HG03039 (cell line): ENCODE data around the gene ALDH1L2.
A peak's percentile ranks its signal among the peaks of the same experiment; 100 is the strongest.

Experiments
- ATAC-seq: cut with Tn5 transposase; IDR thresholded peaks from one replicate; pipeline ENCODE4 v1.9.1; 2021; ENCODE audit warnings: mild to moderate bottlenecking, moderate library complexity; ENCODE audit not compliant: unreplicated experiment

The ALDH1L2 gene

DNA sequence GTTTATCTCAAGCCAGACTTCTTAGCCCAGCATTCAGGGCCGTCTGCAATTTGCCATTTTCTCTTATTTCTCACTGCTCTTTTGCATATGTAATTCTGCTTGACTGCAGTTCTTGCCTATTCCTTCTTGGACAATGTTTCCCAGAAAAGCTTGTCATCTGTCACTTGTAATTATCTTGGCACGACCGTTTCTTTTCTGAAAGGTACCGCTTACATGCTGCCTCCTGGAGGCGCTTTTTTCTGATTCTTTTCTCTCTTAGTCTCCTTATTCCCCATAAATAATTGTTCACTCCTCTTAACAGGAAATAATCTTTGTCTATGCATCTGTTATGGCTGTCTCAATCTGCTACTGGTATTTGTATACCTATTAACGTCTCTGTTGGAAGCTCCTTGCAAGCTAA lies 1.2 kb upstream of the ALDH1L2 start:
- no peak for ATAC-seq

DNA sequence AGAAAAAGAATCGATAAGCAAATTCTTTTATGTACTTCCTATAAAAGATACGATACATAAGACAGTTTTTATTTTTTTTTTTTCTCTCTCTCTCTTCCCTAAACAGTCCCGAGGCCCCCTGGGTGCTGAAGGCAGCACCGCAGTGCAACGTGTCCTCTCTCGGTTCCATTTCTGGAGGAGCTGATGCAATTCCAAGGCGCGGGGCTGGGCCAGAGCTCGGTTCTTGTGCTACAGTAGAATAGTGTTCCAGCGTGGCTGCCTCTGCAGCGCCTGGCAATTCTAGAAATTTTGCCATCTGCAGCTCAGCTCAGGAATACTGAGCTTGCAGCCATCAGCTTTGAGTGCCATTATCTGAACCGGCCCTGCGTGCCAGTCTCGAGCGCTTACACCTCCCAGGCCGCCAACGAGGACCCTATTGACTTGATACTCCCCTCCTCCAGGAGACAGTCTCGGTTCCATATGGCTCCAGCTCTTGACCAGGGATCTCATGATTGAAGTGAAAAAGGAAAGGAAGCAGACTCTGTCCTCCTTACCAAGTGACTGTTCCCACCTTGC lies 630 bp downstream of the ALDH1L2 start:
- peak; percentile 39 for ATAC-seq

DNA sequence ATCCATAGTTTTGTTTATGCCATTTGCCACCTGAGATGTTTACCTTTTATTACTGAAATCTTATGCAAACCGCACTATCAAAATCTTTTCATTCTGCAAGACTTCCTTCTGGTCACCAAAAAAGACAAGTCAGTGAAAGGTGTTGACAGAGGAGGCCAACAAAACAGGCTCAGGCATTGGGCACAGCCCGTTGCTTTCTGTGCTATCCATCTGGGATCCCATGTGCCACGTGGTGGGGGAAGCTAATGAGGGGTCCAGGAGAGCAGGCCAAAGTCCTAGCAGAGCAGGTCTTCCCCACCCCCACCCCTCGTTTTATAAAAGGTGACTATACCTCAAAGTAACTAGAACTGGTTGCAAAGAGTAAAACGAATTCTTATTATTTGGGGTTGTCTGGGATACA lies 1.2 kb downstream of the ALDH1L2 start:
- no peak for ATAC-seq

DNA sequence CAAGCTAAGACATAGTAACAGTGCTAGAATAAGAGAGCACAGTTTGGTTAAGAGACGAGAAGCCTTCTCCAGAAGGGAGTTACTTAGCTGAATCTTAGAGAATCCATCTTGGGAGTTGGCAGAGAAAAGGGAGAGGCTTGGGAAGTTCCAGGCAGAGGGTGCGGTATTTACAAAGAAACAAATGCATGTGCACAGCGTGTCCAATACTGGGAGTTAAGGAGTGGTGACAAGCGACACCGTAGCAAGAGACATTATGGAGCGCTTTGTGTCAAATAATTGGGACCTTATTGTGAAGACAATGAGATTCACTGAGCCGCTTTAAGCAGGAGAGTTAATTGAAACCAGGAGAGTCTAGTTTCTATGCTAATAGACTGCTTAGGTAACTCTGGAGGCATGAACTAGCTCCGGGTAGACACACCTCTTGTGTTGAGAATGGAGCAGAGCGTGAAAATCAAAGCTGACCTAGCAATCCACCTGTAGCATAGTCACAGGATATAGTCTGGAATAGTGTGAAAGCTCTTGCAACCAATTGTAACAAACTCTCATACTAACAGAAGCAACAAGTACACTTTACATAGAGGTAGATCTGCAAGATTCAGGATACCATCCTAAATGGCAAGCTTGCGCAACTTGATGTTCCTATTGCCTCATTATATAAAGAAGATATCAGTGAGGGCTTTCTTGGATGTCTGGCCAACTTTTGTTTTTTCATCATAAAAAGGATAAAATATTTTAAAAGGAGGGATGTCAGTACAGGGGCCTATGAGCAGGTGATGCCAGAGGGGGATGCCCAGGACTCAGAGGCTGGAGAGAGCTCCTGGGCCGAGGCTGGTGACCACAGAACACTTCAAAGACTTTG lies 5.3 kb downstream of the ALDH1L2 start:
- no peak for ATAC-seq

DNA sequence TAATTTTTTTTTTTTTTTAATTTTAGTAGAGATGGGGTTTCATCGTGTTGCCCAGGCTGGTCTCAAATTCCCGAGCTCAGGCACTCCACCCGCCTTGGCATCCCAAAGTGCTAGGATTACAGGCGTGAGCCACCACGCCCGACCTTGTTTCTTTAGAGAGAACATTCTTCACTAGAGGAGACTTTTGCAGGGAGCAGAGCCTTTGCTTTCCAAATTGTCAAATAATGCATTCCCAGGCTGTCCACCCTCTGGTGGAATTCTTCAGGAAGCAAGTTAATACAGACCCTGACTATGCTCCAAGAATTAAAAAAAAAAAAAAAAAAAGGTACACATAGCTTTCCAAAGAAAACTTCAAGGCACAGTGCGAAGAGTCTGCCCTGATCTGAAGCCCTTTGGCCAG lies 6.8 kb downstream of the ALDH1L2 start:
- no peak for ATAC-seq

DNA sequence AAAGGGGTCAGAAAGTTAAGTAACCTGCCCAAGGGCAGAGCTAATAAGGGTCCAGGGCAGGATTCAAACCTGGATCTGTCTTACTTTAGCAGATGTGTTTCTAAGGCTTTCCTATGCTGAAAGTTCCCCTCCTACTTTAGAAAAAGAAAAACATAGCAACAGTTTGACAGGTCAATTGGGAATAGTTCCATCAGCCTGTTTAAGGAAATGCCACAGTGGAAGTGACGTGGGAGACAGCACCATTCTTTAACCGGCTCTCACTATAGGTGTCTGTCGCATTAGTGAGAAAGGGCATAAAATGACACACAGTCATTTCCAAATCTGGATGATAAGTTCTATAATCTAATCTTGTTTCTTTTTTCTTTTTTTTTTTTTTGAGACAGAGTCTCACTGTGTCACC lies 7.3 kb downstream of the ALDH1L2 start:
- no peak for ATAC-seq

DNA sequence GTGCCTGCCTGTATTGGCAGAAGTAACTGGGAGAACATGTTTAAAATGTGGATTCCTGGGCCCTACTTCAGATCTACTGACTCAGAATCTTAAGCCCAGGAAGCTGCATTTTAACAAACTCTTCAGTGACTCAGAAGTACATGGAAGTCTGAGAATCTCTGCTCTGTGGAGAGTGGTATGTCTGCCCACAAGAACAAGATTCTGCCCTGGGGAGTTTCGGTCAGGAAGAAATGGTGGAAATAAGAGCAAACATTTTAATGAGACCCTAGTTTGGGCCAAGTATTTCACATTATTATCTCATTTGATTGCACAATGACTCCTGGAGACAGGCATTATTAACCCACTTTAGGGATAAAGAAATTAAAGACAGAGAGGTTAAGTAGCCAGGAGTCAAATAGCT lies 8.2 kb downstream of the ALDH1L2 start:
- no peak for ATAC-seq

DNA sequence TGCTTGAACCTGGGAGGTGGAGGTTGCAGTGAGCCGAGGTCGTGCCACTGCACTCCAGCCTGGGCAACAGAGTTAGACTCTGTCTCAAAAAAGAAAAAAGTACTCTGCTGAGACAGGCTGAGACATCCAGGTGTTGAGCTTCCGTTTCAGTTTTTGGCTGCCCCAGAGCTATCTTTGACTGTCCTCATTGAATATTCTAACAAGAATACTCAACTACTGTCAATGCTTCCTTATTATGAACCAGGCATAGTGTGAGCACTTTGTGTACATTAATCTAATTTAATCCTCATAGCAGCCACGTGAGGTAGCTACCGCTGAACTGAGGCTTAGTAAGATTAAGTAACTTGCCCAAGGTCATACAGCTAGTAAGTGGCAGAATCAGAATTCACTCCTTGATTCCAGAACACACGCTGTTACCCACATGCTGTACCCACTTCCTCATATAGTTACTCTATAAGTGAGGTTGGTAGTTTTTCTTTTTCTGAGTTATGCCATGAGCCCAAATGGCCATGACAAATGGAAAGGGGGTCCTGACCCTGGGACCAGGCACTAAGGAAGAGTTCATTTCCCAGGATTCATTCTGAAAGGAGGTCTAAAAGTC lies 11.3 kb downstream of the ALDH1L2 start:
- ATAC-seq = no peak

DNA sequence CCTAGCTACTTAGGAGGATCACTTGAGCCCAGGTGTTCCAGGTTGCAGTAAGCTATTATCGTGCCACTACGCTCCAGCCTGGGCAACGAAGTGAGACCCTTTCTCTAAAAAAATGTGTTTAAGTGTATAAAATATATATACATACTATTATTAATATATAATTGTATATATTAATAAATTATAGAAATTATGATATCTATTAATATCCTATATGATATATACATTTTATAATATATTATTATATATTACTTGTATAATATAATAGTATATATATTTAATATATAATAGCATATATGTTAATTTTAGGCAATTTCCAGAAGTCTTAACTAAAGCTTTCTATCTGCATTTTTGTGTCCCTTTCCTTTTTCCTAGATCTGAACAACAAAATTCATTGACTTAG lies 12.3 kb downstream of the ALDH1L2 start:
- ATAC-seq = no peak

DNA sequence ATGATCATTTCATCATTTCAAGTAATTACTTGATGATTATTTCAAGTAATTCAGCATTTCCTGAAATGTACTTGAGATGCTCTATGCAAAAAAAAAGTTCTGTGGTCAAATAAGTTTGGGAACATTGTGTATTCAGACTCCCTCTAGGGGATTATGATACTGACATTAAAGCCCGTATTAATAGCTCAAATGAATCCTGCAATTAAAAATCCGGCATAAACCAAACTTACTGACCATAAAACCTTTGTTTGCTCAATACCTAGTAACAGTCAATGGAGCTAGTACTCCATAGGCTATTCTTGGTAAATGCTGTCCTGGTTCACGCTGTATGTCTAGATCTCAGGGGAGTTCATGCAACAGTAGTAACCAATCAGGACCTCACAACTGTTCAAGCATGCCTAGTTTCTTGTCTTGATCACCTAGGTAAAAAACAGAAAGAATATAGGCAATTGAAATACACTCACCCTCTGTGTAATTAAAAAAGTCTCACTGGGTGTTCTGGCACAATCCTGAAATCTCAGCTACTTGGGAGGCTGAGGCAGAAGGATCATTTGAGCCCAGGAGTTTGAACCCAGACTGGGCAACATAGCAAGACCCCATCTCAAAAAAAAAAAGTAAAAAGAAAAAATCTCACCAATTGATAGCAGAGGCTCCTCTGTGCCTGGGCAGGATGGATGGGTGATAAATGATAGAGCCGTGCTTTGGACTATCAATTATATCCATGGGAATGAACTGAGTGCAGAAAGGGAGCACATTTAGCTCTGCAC lies 14.1 kb downstream of the ALDH1L2 start:
- no peak for ATAC-seq

DNA sequence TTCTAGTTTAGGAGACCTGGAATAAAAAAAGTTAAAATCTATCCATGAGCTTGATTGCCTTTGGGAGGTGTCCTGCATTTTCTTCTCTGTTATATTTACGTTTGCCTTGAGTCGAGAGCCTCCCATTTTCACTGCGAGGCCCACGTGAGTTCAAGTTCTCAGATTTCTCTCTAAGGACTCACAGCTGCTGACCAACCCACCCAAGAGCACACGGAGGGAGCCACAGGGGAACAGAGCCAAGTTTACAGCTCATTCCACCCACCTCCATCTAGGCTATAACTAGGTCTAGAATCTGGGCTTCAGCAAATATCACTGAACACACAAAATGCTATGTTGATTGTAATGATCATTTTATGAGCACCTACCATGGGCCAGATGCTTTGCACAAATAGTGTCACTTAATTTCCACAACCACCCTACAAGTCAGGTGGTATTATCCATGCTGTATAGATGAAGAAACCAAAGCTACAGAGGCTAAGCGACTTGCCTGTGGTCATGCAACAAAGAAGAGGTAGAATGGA lies 16.7 kb downstream of the ALDH1L2 start:
- no peak for ATAC-seq

DNA sequence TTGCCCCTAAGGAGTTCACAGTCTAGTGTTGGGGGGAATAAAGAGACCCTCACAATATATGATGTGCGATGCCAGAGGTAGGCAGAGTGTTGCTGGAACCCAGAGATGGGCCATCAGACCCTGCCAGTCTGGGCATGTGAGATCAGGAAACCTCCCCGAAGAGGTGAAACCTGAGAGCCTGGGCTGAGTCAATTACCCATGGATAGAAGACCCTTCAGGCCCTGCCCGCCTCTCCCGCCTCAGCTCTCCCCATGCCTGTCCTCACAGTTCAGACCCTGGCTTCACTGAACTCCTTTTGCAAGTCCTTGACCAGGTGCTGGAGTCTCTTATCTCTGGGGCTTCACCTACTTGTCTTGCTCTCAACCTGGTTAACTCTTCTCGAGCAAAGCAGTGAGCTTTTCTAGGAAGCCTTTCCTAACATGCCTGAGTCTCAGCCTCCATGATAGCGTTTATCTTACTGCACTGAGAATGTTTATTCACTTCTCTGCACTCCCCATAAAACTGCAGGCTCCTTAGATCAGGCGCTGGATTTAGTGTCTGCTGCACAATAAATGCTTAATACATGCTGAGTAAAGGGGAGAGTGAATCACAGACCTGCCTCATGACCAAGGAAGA lies 19.6 kb downstream of the ALDH1L2 start:
- no peak for ATAC-seq

DNA sequence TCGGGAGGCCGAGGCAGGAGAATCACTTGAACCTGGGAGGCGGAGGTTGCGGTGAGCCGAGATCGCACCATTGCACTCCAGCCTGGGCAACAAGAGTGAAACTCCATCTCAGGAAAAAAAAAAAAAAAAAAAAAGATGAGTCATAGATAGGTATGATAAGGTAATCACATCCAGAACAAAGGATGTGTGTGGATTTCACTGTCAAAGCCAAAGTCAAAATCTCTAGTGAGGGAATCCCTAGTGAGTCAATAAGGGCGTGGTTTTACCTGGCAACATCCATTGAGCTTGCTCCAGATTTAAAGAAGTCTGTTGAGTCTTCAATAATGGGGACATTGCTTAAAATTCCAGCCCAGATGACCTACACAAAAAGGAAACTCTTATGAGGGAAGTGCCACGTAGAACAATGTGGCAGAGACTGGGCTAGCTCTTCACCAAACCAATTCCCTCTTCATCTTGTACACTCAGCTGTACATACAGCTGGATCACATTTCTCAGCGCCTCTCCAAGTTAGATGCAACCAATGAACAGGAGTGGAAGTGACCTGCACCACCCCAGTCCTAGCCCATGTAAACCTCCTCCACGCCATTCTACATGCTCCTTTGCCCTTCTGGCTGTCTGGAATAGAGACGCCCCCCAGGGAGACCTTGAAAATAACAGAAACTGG lies 23.4 kb downstream of the ALDH1L2 start:
- no peak for ATAC-seq

DNA sequence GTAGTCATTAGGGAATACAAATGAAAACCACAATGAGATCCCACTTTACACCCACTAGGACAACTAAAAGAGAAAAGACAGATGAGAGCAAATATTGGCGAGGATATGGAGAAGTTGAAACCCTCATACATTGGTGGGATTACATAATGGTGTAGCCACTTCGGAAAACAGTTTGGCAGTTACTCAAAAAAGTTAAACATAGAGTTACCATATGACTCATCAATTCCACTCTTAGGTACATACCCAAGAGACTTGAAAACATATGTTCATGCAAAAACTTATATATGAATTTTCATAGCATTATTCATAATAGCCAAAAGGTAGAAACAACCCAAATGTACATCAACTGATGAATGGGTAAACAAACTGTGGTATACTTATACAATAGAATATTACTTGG lies 27.1 kb downstream of the ALDH1L2 start:
- ATAC-seq = no peak

DNA sequence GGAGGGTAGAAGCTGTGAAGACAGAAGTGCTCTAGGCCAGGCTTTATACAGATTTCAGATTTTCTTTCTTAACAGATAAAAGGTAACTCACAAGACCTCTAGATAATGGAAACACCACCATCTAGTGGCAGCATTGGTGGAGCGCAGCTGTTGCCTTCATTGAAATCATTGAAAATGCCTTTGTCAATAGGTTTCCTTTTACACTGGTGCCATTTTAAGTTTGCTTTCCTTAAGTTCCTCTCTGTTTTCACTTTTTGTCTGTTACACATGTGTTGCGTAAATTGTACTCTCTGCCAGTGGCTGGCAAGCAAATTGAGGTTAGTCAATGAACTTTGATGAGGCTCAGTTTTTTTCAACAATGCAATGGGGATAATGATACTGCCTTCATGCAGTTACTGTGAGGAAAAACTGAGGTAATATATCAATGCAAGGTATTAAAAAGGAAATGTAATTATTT lies 31.1 kb downstream of the ALDH1L2 start:
- ATAC-seq = no peak

DNA sequence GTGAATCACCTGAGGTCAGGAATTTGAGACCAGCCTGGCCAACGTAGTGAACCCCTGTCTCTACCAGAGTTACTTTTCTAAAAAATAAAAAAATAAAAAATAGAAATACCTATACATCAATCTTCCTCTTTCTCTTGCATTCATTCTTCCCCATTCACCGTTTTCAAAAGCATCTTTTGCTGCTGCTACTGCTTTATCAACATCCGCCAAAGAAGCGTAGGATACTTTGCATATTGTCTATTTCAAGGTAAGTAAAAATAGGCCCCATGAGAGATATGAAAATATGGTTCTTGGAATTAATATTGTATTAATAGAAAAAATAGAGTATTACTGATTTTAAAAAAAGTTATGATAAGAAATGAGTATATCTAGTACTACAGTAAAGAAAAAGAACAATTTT lies 32.3 kb downstream of the ALDH1L2 start:
- no peak for ATAC-seq

DNA sequence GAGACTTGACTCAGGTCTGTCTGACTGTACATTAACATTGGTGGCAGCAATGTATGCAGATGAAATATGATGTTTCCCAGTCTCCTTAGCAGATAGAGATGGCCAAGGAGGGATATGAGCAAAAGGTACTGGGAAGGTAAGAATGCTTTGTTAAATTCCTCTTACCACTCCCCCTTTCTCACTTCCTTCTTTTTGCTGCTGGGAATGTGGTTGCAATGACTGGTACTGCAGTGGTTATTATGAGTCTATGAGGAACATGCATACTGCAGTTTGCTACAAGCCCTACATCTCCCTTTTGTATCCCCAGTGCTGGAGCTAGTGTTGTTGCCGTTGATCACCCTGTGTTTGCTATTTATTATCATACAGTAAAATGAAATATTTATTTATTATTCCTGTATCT lies 35.9 kb downstream of the ALDH1L2 start:
- ATAC-seq = no peak

DNA sequence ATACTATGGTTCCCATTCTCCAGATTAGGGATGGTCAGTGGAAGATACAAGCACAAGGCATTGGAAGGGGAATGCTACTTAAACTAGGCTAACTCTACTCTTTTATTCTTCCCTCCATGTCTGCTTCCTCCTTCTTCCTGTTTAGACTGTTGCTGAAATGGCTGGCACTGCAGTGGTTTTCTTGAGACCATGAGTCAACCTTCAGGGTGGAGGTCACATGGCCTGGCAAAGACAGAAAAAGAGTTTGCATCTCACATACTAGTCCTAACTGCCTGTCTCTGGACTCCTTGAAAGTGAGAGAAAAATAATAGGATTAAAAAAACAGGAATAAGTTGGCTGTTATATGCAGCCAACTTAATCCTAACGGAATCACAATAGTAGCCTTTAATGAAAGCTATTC lies 37.0 kb downstream of the ALDH1L2 start:
- ATAC-seq = no peak

DNA sequence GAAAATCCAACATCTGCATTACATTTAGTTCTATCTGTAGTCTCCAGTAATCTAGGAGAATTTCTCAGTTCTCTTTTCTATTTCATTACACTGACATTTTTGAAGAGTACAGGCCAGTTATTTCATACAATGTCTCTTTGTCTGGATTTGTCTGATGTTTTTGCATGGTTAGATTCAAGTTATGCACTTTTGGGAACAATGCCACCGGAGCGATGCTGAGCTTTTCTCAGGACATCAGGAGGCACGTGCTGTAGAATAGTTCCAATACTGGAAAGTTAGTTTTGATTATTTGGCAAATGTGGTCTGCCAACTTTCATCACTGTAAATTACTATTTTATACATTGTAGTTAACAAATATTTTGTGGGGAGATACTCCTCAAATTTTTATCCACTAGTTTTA lies 43.1 kb downstream of the ALDH1L2 start:
- no peak for ATAC-seq

DNA sequence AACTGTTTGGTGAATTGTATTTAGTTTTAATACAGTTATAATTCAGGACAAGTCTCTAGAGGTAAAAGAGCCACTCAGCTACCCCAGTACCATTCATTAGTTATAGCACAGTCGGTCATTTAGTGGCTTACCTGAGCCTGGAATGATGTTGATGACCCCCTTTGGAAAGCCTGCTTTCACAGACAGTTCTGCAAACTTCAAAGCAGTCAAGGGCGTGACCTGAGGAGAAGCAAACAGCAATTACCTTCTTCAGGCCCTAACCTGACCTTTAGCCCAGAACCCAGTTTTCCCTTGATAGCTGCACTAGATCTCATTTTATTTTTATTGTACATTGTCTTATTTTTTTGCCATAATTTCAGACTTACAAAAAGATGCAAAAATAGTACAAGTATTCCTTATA lies 43.8 kb downstream of the ALDH1L2 start:
- ATAC-seq = no peak
